Sigmoid colon (tissue), 7 donors: ENCODE data around the gene COQ8A. TPM values are rescaled to one million over a fixed set of nuclear protein-coding genes. Genes with fewer than 3 reads are reported as not detected.

Experiments used
- DNase-seq: peaks from one replicate; pipeline ENCODE4 v3.0.0-alpha.2; 2019
- H3K27ac ChIP-seq, 4 donors: fragments of 200-600 bp; sonication (generic); one replicate each; pipeline ENCODE4 v1.5.1; 2016 to 2019; ENCODE audit warnings: mild to moderate bottlenecking in 1 of 4
- H3K27me3 ChIP-seq, 3 donors: fragments of 200-600 bp; sonication (generic); one replicate each; pipeline ENCODE4 v1.5.1; 2019; ENCODE audit warnings: mild to moderate bottlenecking in 1 of 3
- H3K36me3 ChIP-seq, 4 donors: fragments of 200-600 bp; sonication (generic); one replicate each; pipeline ENCODE4 v1.5.1; 2016 to 2019
- H3K4me1 ChIP-seq, 4 donors: fragments of 200-600 bp; sonication (generic); one replicate each; pipeline ENCODE4 v1.5.1; 2017 to 2019
- H3K4me3 ChIP-seq, 4 donors: fragments of 200-600 bp; sonication (generic); one replicate each; pipeline ENCODE4 v1.5.1; 2017 to 2019; ENCODE audit warnings: mild to moderate bottlenecking in 2 of 4, moderate library complexity in 1 of 4
- H3K9me3 ChIP-seq, 4 donors: fragments of 200-600 bp in 3 of 4; sonication (generic) in 3 of 4; one replicate each; pipeline versions ENCODE4 v1.5.1 to v1.6.1; 2013 to 2019
- EP300 ChIP-seq, 4 donors: sonication (generic); formaldehyde crosslinking; IDR thresholded peaks; one replicate each; pipeline ENCODE4 v1.6.1; 2017; ENCODE audit warnings: antibody characterized with exemption in 4 of 4
- POLR2A ChIP-seq, 2 donors: fragments of 450-650 bp; IDR thresholded peaks; one replicate each; pipeline ENCODE4 v1.6.1; 2016; ENCODE audit warnings: antibody characterized with exemption in 2 of 2, mild to moderate bottlenecking in 2 of 2, moderate library complexity in 2 of 2
- POLR2AphosphoS5 ChIP-seq, 4 donors: sonication (generic); formaldehyde crosslinking; IDR thresholded peaks; one replicate each; pipeline ENCODE4 v1.6.1; 2017; ENCODE audit warnings: antibody characterized with exemption in 4 of 4
- WGBS, 2 donors: extraction: QIAGEN DNeasy Blood & Tissue Kit; methylation state at CpG; one replicate each; pipeline ENCODE4 v1.1.7; 2013; 5-methylcytosine and 5-hydroxymethylcytosine counted together
- intact Hi-C: fragments of 100-400 bp; cut with DNase I; formaldehyde crosslinking; loops from one replicate; pipeline ENCODE4 v1.15.1; 2023
- polyA plus RNA-seq, 3 donors: library from polyadenylated mRNA; stranded (reverse); fragments of 200-250 nt; gene quantifications; one replicate each; pipeline ENCODE4 v1.2.3, GENCODE V29; 2013
- total RNA-seq, 4 donors: library from RNA; depleted of rRNA; stranded (reverse); fragments of >200 nt; gene quantifications; one replicate each; pipeline ENCODE4 v1.1.0, GENCODE V29; 2016
- TF ChIP-seq, protein P1 (sequence below), 4 experiments: fragments of 450-650 bp in 3 of 4; fragments of 200-600 bp in 1 of 4; IDR thresholded peaks; one replicate each; pipeline ENCODE4 v1.5.1; 2016 to 2019; ENCODE audit warnings: antibody characterized with exemption in 4 of 4, mild to moderate bottlenecking in 3 of 4, moderate library complexity in 2 of 4
- donor health status: healthy with polysubstance abuse.
- donor health status: Bipolar disorder and iron deficiency.
- donor health status: healthy.

COQ8A gene
- total and polyA plus RNA-seq, 7 donors = 20.3 to 129 (median 60.2) TPM

DNA sequence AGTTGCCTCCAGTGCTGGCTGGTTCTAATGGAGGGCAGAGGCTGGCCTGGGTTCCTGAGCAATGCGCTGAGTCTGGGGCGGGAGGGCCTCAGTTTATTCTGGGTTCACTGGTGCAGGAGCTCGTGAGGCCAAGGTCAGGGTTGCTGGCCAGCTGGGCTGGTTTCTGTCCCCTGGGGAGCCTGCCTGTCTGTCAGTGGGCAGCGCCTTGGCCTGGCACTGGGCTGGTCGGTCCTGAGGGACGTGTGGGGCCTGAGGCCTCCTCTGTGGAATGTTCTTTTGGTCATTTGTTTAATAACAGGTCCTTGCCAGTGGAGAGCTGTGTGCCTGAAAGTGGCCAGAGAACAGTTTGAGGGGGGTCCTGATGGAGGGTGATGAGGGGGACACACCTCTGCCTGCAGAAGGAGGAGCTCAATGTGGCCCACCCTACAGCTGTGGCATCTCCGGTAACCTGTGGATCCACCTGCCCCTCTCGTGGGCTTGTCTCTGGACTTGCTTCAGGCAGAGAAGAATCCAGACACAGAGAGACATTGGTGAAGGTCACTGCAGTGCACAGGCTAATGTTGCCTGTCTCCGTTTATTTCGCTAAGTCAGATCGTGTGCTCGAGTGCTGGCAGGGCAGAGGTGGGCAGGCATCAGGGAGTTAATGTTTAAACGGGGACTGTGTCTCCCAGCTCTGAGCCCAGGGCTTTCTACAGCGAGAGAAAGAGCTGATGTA lies 34.6 kb downstream of the COQ8A start:
- no peak for TF ChIP-seq POLR2AphosphoS5 (IDR thresholded peaks at IDR 0.05)
- TF ChIP-seq, protein P1, sequence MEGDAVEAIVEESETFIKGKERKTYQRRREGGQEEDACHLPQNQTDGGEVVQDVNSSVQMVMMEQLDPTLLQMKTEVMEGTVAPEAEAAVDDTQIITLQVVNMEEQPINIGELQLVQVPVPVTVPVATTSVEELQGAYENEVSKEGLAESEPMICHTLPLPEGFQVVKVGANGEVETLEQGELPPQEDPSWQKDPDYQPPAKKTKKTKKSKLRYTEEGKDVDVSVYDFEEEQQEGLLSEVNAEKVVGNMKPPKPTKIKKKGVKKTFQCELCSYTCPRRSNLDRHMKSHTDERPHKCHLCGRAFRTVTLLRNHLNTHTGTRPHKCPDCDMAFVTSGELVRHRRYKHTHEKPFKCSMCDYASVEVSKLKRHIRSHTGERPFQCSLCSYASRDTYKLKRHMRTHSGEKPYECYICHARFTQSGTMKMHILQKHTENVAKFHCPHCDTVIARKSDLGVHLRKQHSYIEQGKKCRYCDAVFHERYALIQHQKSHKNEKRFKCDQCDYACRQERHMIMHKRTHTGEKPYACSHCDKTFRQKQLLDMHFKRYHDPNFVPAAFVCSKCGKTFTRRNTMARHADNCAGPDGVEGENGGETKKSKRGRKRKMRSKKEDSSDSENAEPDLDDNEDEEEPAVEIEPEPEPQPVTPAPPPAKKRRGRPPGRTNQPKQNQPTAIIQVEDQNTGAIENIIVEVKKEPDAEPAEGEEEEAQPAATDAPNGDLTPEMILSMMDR (IDR thresholded peaks at IDR 0.05) = no peak
- no peak for TF ChIP-seq EP300 (IDR thresholded peaks at IDR 0.05)
- no peak for TF ChIP-seq POLR2A (IDR thresholded peaks at IDR 0.05)
- H3K4me3 ChIP-seq = no peak overlapping the region
- H3K36me3 ChIP-seq = peaks cover 0 to 34% (median 15%) of the 10 kb centered on the region in 4 donors
- intact Hi-C loops = loop anchor here (10.0 kb wide), 2 partner anchors 340 kb away; partner anchors contain the start of gene CDC42BPA
- 53 to 75% methylated on average over 14 of the region's 14 CpGs for WGBS, 2 donors
- no peaks in the 10 kb centered on the region for H3K27me3 ChIP-seq
- H3K9me3 ChIP-seq = no peaks in the 10 kb centered on the region
- peaks cover 0 to 42% (median 38%) of the 10 kb centered on the region in 4 donors for H3K4me1 ChIP-seq
- DNase-seq = peak; percentile 74
- peak overlapping the region; percentile 77 to 95 (median 89) for H3K27ac ChIP-seq

DNA sequence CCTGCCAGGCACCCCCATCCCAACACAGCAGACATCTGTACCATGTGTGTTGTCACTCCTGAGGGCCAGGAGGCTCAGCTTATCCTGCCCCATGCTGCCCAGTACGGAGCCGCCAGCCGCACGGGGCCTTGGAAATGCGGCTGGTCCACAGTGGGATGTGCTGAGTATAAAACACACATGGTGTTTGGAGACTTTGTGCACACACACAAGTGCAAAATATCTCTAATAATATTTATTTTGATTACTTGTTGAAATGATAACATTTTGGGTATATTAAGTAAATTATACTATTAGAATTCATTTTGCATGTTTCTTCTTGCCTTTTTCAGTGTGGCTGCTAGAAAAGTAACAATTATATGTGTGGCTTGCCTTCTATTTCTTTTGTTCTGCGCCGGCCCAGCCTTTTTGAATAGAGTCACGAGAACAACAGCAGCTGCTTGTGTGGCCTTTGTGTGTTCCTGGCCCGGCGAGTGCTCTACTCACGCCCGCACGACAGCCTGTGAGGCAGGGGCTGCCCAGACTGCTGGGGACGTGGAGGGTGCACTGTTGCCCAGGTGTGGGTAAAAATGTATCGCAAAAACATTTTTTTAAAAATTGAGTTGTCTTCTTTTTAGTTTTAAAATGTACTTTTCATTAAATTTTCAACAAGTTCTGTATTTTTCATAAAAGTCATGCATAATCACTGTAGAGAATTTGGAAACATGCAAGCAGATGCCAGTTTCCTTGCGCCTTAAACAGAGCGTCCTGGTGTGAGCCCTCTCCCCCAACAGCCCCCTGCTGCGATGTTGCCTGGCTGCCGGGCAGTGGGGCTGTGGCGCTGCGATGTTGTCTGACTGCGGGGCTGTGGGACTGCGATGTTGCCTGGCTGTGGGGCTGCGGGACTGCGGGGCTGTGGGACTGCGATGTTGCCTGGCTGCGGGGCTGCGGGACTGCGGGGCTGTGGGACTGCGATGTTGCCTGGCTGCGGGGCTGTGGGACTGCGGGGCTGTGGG lies 35.5 kb downstream of the COQ8A start:
- TF ChIP-seq EP300 (IDR thresholded peaks at IDR 0.05) (no peak), POLR2AphosphoS5 (IDR thresholded peaks at IDR 0.05) (no peak), POLR2A (IDR thresholded peaks at IDR 0.05) (no peak)
- TF ChIP-seq, protein P1 (IDR thresholded peaks at IDR 0.05) = no peak
- WGBS, 2 donors = 93 to 95% methylated on average over 29 to 30 of the region's 32 CpGs
- Histone ChIP-seq H3K9me3 (no peaks in the 10 kb centered on the region), H3K27me3 (no peaks in the 10 kb centered on the region), H3K27ac (peak overlapping the region; percentile 77 to 95 (median 89)), H3K4me3 (no peak overlapping the region), H3K36me3 (peaks cover 0 to 34% (median 18%) of the 10 kb centered on the region in 4 donors), H3K4me1 (peaks cover 0 to 42% (median 38%) of the 10 kb centered on the region in 4 donors)
- intact Hi-C loops = loop anchor here (10.0 kb wide), 2 partner anchors 339 to 341 kb away; partner anchors contain the start of gene CDC42BPA
- peak; percentile 58 for DNase-seq

DNA sequence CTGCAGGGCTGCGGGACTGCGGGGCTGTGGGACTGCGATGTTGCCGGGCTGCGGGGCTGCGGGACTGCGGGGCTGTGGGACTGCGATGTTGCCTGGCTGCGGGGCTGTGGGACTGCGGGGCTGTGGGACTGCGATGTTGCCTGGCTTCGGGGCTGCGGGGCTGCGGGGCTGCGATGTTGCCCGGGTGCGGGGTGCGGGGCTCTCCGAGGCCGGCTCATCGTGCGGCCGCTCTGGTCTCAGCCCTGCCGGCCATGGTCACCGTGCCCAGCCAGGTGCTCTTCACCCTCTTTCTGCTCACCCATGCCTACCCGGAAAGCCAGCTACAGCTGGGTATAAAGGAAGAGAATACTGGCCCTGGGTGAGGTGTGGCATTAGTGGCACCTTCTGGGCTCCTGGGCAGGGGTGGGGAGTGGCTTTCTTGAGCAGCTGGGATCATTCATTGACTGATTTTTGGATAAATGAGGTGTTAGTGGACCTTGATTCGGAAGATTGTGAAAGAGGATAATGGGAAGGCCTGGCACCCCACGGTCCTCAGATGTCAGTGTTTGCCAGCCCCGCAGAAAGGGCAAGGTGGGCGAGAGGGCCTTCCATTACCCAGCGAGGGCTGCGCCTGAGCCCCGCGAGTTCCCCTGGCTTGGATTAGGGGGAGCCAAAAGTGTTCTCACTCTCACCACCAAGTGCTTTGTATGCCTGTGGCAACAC lies 36.3 kb downstream of the COQ8A start:
- Histone ChIP-seq H3K36me3 (peaks cover 0 to 42% (median 19%) of the 10 kb centered on the region in 4 donors), H3K4me1 (peaks cover 0 to 42% (median 38%) of the 10 kb centered on the region in 4 donors), H3K27me3 (no peaks in the 10 kb centered on the region), H3K9me3 (no peaks in the 10 kb centered on the region), H3K27ac (no peak overlapping the region), H3K4me3 (no peak overlapping the region)
- DNase-seq = peak; percentile 51
- TF ChIP-seq, protein P1 (IDR thresholded peaks at IDR 0.05) = no peak
- TF ChIP-seq POLR2A (IDR thresholded peaks at IDR 0.05) = no peak
- TF ChIP-seq EP300 (IDR thresholded peaks at IDR 0.05) = no peak
- no peak for TF ChIP-seq POLR2AphosphoS5 (IDR thresholded peaks at IDR 0.05)
- WGBS, 2 donors = 96 to 97% methylated on average over 34 of the region's 34 CpGs
- intact Hi-C loops = loop anchor here (10.0 kb wide), 2 partner anchors 338 to 342 kb away; partner anchors contain the start of gene CDC42BPA

DNA sequence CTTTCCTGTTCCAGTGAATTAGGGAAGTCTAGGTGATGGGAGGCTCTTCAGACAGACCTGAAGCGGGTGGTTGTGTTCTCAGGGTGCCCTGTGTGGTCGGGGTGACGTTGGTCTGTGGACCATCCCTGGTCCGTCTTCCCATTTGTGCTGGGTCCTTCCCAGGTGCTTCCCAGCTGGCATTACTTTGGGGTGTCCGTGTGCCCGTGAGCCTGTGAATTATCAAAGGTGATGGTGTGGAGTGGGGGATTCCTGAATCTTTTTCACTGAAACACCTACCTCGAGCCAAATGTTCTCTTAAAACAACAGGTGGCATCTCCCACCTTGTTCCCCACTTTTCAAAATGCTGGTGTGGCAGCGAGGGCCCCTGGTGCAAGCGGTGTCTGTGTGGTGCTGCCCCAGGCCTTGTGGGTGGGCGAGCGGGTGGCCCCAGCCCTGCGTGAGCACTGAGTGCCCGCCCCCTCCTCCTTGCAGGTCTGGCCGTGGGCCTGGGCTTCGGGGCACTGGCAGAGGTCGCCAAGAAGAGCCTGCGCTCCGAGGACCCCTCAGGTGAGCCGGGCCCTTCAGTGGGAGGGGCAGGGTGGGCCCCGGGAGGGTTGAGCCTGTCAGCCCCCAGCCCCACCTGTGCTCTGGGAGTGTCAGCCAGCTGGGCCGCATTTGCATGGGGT lies 37.0 kb downstream of the COQ8A start:
- TF ChIP-seq POLR2A (IDR thresholded peaks at IDR 0.05) (no peak), POLR2AphosphoS5 (IDR thresholded peaks at IDR 0.05) (no peak), EP300 (IDR thresholded peaks at IDR 0.05) (no peak)
- TF ChIP-seq, protein P1 (IDR thresholded peaks at IDR 0.05) = no peak
- Histone ChIP-seq H3K27me3 (no peaks in the 10 kb centered on the region), H3K9me3 (no peaks in the 10 kb centered on the region), H3K4me3 (no peak overlapping the region), H3K36me3 (peaks cover 4 to 48% (median 21%) of the 10 kb centered on the region in 4 donors), H3K27ac (no peak overlapping the region), H3K4me1 (peaks cover 0 to 41% (median 37%) of the 10 kb centered on the region in 4 donors)
- DNase-seq = peak; percentile 63
- 92% methylated on average over 21 of the region's 21 CpGs for WGBS, 2 donors
- intact Hi-C loops = loop anchor here (10.0 kb wide), 2 partner anchors 338 to 342 kb away; partner anchors contain the start of gene CDC42BPA
